ENCODE measurements around the gene TSPAN16. TPM values are rescaled to one million over a fixed set of nuclear protein-coding genes. Genes with fewer than 3 reads are reported as not detected.
A peak's percentile ranks its signal among the peaks of the same experiment; 100 is the strongest.

TSPAN16 gene
- total and polyA plus RNA-seq, 2 of the 13 experiments (the other 11 are each of a cell fraction or from before 2014, with no cell fraction given) = not detected

GRCh38 chr19:11293433-11294389 lies 2.2 kb upstream of the TSPAN16 start (continued):
- TF ChIP-seq MLXIP (CRISPR knock-in tag; IDR thresholded peaks at IDR 0.05; ENCODE audit: borderline replicate concordance) (no peak), ZNF569 (CRISPR knock-in tag; IDR thresholded peaks at IDR 0.05; ENCODE audit: borderline replicate concordance) (no peak), ZBTB14 (CRISPR knock-in tag; IDR thresholded peaks at IDR 0.05) (no peak), ZBTB7B (CRISPR knock-in tag; IDR thresholded peaks at IDR 0.05) (peak; percentile 44; the same call in 1 of the 2 replicates), ZNF333 (CRISPR knock-in tag; IDR thresholded peaks at IDR 0.05; ENCODE audit: borderline replicate concordance) (no peak), NFYB (CRISPR knock-in tag; IDR thresholded peaks at IDR 0.05) (no peak), PATZ1 (CRISPR knock-in tag; IDR thresholded peaks at IDR 0.05) (peak; percentile 65; the same call in 1 of the 2 replicates), SKI (IDR thresholded peaks at IDR 0.05; ENCODE audit: partially characterized antibody) (no peak), KLF15 (CRISPR knock-in tag; IDR thresholded peaks at IDR 0.05; ENCODE audit: borderline replicate concordance) (0 out of 2 replicates have a peak, but pooled peaks have one; percentile 19), ZSCAN25 (CRISPR knock-in tag; IDR thresholded peaks at IDR 0.05) (no peak), HOXD1 (CRISPR knock-in tag; IDR thresholded peaks at IDR 0.05) (peak; percentile 43; the same call in 1 of the 2 replicates), THRA (CRISPR knock-in tag; IDR thresholded peaks at IDR 0.05; ENCODE audit: borderline replicate concordance) (peak; percentile 42; the same call in 1 of the 2 replicates), SNAPC4 (CRISPR knock-in tag; IDR thresholded peaks at IDR 0.05) (no peak), SMAD1 (CRISPR knock-in tag; IDR thresholded peaks at IDR 0.05; ENCODE audit: borderline replicate concordance, low read depth) (0 out of 2 replicates have a peak, but pooled peaks have one; percentile 68)
